ENCODE data around the gene CDKN2B-AS1. TPM values are rescaled to one million over a fixed set of nuclear protein-coding genes. Genes with fewer than 3 reads are reported as not detected.

Gene CDKN2B-AS1
- total and polyA plus RNA-seq, 2 experiments from 2014 or later = 0.14 TPM; not detected in 1

DNA sequence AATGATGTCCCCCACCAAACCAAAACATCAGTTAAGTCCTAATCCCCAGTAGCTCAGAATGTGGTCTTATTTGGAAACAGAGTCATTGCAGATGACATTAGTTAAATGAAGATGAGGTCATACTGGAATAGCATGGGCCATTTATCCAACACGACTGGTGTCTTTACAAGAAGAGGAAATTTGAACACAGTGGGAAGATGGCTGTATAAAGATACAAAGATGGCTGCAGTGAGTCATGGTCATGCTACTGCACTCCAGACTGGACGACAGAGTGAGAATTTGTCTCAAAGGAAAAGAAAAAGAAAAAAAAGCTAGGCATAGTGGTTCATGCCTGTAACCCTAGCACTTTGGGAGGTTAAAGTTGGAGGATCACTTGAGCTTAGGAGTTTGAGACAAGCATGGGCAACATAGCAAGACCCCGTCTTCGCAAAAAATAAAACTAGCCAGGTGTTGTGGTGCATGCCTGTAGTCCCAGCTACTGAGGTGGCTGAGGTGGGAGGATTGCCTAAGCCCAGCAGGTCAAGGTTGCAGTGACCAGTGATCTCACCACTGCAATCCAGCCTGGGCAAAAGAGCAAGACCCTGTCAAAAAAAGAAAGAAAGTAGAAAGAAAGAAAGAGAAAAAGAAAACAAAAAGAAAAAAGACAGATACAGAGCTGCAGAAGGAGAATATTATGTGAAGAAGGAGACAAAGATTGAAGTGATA is 144.5 kb downstream of the CDKN2B-AS1 start:
- Histone ChIP-seq H4K20me1 (replicated peaks; ENCODE audit: insufficient read depth) (no peaks in the 10 kb centered on the region), H3F3A (replicated peaks; ENCODE audit: low read depth) (no peaks in the 10 kb centered on the region), H2AFZ (no peak overlapping the region), H3K9me2 (ENCODE audit: insufficient read depth) (no peaks in the 10 kb centered on the region), H3K4me1 (ENCODE audit: insufficient read depth) (no peaks in the 10 kb centered on the region), H3K27me3 (ENCODE audit: insufficient read depth) (no peaks in the 10 kb centered on the region), H3K4me2 (no peak overlapping the region), H3K4me3 (no peak overlapping the region), H3K79me2 (replicated peaks; ENCODE audit: insufficient read depth) (no peaks in the 10 kb centered on the region), H3K36me3 (ENCODE audit: insufficient read depth) (no peaks in the 10 kb centered on the region), H3K27ac (ENCODE audit: low read depth) (no peak overlapping the region)
- H3K27ac Mint-ChIP-seq = no peak overlapping the region
- H3K4me1 Mint-ChIP-seq = 0 out of 3 replicates have a peak, but pooled peaks cover 2% of the 10 kb centered on the region
- H3K9me3 Mint-ChIP-seq = no peaks in the 10 kb centered on the region
- no peaks in the 10 kb centered on the region for H3K27me3 Mint-ChIP-seq (ENCODE audit: insufficient read depth, low read depth, poor library complexity)
- H3K36me3 Mint-ChIP-seq (ENCODE audit: low read depth) = no peaks in the 10 kb centered on the region
- DNase-seq (ENCODE audit: low spot score) (no peak), ATAC-seq (no peak)
- H3K4me3 Mint-ChIP-seq = no peak overlapping the region
- TF ChIP-seq, protein P1, sequence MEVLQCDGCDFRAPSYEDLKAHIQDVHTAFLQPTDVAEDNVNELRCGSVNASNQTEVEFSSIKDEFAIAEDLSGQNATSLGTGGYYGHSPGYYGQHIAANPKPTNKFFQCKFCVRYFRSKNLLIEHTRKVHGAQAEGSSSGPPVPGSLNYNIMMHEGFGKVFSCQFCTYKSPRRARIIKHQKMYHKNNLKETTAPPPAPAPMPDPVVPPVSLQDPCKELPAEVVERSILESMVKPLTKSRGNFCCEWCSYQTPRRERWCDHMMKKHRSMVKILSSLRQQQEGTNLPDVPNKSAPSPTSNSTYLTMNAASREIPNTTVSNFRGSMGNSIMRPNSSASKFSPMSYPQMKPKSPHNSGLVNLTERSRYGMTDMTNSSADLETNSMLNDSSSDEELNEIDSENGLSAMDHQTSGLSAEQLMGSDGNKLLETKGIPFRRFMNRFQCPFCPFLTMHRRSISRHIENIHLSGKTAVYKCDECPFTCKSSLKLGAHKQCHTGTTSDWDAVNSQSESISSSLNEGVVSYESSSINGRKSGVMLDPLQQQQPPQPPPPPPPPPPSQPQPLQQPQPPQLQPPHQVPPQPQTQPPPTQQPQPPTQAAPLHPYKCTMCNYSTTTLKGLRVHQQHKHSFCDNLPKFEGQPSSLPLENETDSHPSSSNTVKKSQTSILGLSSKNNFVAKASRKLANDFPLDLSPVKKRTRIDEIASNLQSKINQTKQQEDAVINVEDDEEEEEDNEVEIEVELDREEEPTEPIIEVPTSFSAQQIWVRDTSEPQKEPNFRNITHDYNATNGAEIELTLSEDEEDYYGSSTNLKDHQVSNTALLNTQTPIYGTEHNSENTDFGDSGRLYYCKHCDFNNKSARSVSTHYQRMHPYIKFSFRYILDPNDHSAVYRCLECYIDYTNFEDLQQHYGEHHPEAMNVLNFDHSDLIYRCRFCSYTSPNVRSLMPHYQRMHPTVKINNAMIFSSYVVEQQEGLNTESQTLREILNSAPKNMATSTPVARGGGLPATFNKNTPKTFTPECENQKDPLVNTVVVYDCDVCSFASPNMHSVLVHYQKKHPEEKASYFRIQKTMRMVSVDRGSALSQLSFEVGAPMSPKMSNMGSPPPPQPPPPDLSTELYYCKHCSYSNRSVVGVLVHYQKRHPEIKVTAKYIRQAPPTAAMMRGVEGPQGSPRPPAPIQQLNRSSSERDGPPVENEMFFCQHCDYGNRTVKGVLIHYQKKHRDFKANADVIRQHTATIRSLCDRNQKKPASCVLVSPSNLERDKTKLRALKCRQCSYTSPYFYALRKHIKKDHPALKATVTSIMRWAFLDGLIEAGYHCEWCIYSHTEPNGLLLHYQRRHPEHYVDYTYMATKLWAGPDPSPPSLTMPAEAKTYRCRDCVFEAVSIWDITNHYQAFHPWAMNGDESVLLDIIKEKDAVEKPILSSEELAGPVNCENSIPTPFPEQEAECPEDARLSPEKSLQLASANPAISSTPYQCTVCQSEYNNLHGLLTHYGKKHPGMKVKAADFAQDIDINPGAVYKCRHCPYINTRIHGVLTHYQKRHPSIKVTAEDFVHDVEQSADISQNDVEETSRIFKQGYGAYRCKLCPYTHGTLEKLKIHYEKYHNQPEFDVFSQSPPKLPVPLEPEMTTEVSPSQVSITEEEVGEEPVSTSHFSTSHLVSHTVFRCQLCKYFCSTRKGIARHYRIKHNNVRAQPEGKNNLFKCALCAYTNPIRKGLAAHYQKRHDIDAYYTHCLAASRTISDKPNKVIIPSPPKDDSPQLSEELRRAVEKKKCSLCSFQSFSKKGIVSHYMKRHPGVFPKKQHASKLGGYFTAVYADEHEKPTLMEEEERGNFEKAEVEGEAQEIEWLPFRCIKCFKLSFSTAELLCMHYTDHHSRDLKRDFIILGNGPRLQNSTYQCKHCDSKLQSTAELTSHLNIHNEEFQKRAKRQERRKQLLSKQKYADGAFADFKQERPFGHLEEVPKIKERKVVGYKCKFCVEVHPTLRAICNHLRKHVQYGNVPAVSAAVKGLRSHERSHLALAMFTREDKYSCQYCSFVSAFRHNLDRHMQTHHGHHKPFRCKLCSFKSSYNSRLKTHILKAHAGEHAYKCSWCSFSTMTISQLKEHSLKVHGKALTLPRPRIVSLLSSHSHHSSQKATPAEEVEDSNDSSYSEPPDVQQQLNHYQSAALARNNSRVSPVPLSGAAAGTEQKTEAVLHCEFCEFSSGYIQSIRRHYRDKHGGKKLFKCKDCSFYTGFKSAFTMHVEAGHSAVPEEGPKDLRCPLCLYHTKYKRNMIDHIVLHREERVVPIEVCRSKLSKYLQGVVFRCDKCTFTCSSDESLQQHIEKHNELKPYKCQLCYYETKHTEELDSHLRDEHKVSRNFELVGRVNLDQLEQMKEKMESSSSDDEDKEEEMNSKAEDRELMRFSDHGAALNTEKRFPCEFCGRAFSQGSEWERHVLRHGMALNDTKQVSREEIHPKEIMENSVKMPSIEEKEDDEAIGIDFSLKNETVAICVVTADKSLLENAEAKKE (CRISPR knock-in tag; IDR thresholded peaks at IDR 0.05) = no peak
- TF ChIP-seq, protein P2, sequence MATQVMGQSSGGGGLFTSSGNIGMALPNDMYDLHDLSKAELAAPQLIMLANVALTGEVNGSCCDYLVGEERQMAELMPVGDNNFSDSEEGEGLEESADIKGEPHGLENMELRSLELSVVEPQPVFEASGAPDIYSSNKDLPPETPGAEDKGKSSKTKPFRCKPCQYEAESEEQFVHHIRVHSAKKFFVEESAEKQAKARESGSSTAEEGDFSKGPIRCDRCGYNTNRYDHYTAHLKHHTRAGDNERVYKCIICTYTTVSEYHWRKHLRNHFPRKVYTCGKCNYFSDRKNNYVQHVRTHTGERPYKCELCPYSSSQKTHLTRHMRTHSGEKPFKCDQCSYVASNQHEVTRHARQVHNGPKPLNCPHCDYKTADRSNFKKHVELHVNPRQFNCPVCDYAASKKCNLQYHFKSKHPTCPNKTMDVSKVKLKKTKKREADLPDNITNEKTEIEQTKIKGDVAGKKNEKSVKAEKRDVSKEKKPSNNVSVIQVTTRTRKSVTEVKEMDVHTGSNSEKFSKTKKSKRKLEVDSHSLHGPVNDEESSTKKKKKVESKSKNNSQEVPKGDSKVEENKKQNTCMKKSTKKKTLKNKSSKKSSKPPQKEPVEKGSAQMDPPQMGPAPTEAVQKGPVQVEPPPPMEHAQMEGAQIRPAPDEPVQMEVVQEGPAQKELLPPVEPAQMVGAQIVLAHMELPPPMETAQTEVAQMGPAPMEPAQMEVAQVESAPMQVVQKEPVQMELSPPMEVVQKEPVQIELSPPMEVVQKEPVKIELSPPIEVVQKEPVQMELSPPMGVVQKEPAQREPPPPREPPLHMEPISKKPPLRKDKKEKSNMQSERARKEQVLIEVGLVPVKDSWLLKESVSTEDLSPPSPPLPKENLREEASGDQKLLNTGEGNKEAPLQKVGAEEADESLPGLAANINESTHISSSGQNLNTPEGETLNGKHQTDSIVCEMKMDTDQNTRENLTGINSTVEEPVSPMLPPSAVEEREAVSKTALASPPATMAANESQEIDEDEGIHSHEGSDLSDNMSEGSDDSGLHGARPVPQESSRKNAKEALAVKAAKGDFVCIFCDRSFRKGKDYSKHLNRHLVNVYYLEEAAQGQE (IDR thresholded peaks at IDR 0.05; ENCODE audit: unreplicated experiment) = no peak

Measured in GM23338 (cell line).